Frontal cortex (tissue), 4 donors: Measurements from ENCODE around the gene TBC1D17. TPM values are rescaled to one million over a fixed set of nuclear protein-coding genes. Genes with fewer than 3 reads are reported as not detected.
A peak's percentile ranks its signal among the peaks of the same experiment; 100 is the strongest.

Experiments
- DNase-seq, 2 donors: peaks; one replicate each; pipeline ENCODE4 v3.0.0; 2012; ENCODE audit warnings: low spot score in 2 of 2
- FAIRE-seq: peaks from 2 replicates; lab custom pipeline; 2012; peaks lifted over from hg19 to GRCh38; lab: Jason Lieb, UNC
- total RNA-seq: library from RNA; depleted of rRNA; stranded (reverse); fragments of >200 nt; gene quantifications from one replicate; pipeline ENCODE4 v1.2.3, GENCODE V29; 2014
- donor health status: control.
- donor health status: control.
- donor health status: control.

The TBC1D17 gene
- 5.7 TPM for total RNA-seq

GRCh38 chr19:49877020-49877878, at the start of gene TBC1D17, which contains the start of gene AKT1S1:
TBC1D17 (plus strand) TSS chr19:49877702; CDS start chr19:49877724, 22 bp downstream.
AKT1S1 (minus strand) TSS chr19:49877355; CDS start chr19:49873295, 4,060 bp downstream.
- FAIRE-seq (peak; percentile 98), DNase-seq (peak; percentile 94 to 96)

DNA sequence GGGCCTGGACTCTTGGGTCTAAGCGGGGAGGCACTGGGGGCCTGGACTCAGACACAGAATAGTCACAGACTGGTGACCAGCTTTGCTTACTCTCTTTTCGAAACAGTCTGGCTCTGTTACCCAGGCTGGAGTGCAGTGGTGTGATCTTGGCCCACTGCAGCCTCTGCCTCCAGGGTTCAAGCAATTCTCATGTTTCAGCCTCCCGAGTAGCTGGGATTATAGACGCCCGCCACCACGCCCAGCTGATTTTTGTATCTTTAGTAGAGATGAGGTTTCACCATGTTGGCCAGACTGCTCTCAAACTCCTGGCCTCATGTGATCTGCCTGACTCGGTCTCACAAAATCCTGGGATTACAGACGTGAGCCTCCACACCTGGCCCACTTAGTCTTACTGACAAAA, 48.3 kb upstream of the TBC1D17 start:
- DNase-seq: no peak
- FAIRE-seq: no peak

DNA sequence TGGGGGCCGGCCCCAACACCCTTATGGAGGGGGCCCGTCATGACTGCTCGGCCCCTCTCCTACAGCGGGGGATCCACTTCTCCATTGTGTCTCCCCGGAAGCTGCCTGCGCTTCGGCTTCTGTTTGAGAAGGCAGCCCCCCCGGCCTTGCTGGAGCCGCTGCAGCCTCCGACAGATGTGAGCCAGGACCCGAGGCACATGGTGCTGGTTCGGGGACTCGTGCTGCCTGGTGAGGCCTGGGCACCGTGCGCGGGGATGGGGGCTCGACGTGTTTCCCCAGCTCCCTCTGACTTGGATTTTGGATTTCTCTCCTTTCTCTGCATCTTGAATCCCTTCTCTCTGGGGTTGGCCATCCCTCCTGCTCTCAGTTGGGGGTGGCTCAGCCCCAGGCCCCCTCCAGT, 47.8 kb upstream of the TBC1D17 start:
- no peak for DNase-seq
- FAIRE-seq: no peak

GRCh38 chr19:49830766-49831165, 46.7 kb upstream of the TBC1D17 start:
- FAIRE-seq: no peak
- DNase-seq: no peak

DNA sequence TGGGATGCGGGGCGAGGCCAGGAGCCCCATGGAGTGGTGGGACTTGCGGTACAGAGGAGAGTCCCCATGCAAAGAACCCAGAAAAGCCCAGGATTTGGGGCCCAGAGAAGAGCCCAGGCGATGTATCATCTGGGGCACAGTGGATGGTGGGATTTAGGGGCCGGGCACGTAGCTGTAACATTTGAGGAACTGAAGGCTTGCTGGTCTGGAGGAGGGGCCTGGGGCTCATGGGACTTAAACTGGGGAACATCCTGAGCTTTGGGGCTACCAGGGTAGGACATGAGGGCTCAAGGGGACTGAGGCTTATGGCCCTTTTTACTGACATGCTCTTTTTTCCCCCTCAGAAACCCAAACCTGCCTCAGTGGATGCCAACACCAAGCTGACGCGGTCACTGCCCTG, 45.9 kb upstream of the TBC1D17 start:
- FAIRE-seq (no peak), DNase-seq (no peak)

GRCh38 chr19:49832556-49832955, 44.9 kb upstream of the TBC1D17 start:
- no peak for DNase-seq
- FAIRE-seq: no peak

DNA sequence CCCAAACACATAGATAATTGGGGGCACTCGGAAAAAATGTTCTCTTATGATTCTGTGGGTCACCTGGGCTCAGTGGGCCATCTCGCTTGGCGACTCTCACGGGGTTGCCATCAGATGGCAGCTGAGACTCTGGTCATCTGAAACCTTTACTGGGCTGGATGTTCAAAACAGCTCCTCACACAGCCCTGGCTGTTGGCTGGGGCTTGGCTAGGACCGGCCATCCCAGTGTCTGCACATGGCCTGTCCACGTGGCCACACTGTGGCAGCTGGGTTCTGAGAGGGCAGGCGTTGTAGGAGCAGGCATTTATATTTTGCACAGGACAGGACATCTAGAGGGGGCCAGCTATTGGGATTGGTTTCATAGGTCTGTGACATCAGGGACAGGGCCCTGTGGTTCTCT, 43.9 kb upstream of the TBC1D17 start:
- FAIRE-seq: no peak

DNA sequence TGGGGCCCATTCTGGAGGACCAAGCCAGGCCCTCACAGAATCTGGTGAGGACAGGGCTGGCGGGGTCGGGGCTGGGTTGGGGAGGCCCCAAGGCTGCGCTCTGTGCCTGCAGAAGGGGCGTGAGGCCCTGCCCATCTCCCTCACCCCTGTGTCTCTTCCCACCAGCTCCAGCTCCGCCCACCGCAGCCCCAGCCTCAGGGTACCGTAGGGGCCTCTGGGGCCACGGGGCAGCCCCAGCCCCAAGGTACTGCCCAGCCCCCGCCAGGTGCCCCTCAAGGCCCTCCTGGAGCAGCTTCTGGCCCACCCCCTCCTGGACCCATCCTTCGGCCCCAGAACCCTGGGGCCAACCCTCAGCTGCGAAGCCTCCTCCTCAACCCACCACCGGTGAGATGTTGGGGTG, 41.9 kb upstream of the TBC1D17 start:
- DNase-seq (no peak), FAIRE-seq (no peak)

More for the DNA sequence above, 43.9 kb upstream of the TBC1D17 start:
- DNase-seq: no peak

DNA sequence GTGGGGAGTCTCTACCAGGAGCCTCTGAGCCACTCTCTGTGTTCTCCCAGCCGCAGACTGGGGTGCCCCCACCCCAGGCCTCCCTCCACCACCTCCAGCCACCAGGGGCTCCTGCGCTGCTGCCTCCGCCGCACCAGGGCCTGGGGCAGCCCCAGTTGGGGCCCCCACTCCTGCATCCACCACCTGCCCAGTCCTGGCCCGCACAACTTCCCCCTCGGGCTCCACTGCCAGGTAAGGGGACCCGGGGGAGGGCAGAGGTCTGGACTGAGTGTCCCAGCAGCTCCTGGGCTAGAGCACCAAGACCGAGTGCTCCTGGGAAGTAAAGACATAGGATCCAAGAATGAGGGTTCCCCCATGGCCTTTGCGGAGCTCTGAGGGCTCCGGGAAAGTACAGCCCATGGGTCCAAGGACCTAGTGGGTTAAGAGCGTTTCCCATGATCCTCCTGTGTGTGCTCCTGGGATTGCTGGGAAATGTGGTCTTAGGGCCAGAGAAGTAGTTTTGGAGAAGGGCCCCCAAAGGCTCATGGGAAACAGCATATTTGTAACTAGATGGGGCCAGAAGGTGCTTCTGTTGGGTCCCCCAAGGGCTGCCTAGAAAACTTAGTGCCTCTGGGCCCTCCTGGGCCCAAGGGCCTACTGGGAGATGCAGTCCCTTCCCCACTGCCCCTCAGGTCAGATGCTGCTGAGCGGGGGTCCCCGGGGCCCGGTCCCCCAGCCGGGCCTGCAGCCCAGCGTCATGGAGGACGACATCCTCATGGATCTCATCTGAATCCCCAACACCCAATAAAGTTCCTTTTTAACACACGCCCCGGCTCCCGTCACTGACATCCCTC, 41.1 kb upstream of the TBC1D17 start:
- no peak for FAIRE-seq
- DNase-seq: no peak

DNA sequence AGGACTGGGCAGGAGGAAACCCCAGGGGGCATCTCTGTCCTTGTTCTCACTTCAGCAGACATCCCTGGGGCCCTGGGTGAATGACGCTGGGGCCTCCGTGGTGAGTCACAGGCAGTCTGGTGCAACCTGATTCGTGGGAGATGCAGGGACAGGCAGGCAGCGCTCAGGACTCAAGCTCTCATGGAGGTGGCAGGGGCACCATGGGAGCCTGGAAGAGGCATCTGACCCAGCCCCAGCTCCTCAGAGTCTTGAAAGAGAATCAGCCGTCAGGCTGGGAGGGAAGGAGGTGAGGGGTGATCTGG, 40.5 kb upstream of the TBC1D17 start:
- FAIRE-seq: no peak
- no peak for DNase-seq

DNA sequence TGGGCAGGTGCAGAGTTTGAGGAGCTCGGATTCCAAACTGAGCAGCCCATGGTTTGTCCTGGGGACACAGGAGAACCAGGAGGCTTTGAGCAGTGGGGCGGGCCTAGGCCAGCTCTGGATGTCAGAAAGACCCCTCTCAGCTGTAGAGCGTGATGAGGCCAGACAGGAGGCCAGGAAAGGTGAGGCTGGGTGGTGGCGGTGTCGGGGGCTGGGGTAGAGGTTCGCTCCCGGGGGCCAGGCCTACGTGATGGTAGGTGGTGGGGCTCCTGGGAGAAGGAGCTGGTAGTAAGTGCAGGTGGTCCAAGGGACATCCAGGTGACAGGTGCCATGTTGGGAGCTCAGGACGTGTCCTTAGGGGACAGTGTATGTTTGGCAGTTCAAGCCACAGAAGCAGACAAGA, 40.1 kb upstream of the TBC1D17 start:
- DNase-seq (no peak), FAIRE-seq (no peak)

DNA sequence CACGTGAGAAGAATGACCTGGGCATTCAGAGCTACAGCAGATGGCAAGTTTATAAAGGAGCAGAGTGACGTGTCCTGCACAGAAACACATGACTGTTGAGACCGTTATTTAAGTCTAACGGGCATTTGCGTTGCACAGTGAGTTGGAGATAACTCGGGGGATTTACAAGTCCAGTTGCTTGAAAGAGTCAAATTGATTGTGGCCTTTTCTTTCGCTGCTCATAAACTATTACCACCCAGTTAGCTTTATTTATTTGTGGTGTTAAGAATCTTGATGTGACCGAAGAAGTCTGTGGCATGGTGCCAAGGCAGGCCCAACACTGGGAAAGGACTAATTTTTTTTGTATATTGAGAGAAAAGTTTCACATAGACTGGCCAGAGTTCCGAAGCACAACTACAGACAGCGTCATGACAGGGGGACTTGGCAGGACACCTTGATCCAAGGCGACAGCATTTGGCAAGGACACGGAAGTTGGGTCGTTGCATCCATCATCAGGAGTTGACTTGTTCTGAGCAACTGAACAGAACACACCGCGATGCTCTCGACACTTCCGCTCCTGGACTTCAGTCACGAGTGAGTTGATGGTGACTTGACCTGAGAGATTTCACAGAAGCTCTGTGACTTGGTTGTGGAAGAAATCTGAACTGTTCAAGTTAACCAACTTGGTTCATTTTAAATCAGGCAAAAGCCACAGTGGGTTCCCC, 38.5 kb upstream of the TBC1D17 start:
- FAIRE-seq (no peak), DNase-seq (no peak)

DNA sequence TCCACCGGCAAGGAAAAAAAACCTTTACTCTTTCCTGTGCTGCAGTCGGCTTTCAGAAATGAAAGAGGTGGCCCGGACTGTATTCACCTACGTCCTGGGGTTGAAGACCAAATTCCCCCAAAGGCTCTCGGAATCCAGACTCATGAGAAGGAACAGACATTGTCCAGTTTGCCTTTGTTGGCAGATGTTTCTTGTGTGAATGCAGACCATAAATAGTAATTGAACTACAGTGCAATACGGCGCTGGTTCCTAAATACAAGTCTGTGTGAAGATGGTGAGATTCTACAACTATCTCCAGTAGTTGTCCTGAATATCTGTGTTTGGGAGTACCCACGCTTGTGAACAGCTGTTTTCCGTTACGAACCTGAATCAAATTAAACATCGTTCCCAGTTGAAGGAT, 37.8 kb upstream of the TBC1D17 start:
- no peak for FAIRE-seq

GRCh38 chr19:49840321-49840720, 37.2 kb upstream of the TBC1D17 start:
- no peak for FAIRE-seq
- DNase-seq: no peak

More for the DNA sequence above, 37.8 kb upstream of the TBC1D17 start:
- no peak for DNase-seq

DNA sequence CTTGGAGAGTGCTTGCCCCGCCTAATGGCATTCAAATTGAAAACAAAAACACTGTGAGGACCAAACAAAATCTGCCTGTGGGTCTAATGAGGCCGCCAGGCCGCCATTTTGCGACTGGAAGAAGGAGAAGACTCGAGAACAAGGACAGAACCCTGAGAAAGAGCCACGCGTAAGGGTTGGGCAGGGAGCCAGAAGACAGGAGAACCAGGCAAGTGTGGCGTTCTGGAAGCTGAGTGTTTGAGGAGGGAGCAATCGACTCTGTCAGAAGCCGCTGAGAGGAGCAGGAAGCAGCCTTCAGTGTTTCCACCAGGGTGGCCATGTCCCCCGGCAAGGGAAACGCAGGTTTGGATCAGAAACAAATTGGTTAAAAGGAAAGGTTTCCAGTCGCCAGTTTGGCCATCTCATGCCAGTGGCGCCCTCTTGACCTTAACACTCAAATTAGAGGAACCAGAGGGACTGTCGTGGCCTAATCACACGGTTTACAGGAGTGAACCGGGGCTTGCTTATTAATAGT, 36.7 kb upstream of the TBC1D17 start:
- FAIRE-seq: no peak

GRCh38 chr19:49843265-49843664, 34.2 kb upstream of the TBC1D17 start:
- DNase-seq (no peak), FAIRE-seq (no peak)

More for the DNA sequence above, 36.7 kb upstream of the TBC1D17 start:
- DNase-seq: no peak

- DNase-seq (no peak), FAIRE-seq (no peak)
These were observed 33.1 kb upstream of the TBC1D17 start for GRCh38 chr19:49844138-49845095.

DNA sequence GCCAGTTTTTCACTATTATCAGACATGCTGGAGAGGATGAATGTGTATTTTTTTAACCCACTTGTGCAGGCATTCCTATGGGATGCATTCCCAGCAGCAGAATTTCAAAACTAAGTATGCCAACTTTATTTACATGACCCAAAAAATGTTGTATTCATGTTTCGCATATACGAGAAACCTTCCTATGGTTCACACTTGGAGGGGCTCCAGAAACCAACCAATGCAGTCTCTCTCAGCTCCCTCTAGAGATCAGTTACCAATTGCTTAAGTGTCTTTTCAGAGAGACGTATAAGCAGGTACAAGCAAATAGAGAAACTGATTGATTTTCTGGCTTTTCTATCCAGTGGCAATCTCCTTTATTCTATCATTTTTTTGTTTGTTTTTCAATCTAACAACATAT, 32.1 kb upstream of the TBC1D17 start:
- no peak for DNase-seq
- no peak for FAIRE-seq

DNA sequence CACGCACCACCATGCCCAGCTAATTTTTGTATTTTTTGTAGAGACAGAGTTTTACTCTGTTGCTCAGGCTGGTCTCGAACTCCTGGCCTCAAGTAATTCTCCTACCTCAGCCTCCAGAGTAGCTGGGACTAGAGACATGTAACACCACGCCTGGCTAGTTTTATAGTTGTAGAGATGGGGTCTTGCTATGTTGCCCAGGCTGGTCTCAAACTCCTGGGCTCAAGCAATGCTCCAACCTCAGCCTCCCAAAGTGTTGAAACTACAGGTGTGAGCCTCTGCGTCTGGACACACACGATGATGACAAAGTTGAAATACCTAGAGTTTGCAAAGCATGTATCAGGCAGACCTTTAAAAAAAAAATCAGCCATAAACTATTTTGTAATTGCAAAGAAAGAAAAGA, 31.1 kb upstream of the TBC1D17 start:
- FAIRE-seq (no peak), DNase-seq (no peak)
